GM23338 (cell line): ENCODE data around the gene STARD4. TPM values are rescaled to one million over a fixed set of nuclear protein-coding genes. Genes with fewer than 3 reads are reported as not detected.

Source experiments
- ATAC-seq: fragments of 200-7000 bp; cut with Tn5 transposase; 3 replicates; pipeline ENCODE4 v1.9.1; 2020
- DNase-seq: peaks from one replicate; pipeline ENCODE4 v3.0.0-alpha.2; 2015; ENCODE audit warnings: low spot score
- H2AFZ ChIP-seq: fragments of 200-600 bp; sonication (generic); 2 replicates; pipeline ENCODE4 v1.8.0; 2016; ENCODE audit warnings: antibody characterized with exemption, mild to moderate bottlenecking, moderate library complexity
- H3F3A ChIP-seq: fragments of 200-600 bp; sonication (generic); replicated peaks from 2 replicates; pipeline ENCODE4 v1.8.0; 2017; ENCODE audit warnings: antibody characterized with exemption, mixed run types, low read depth
- H3K27ac ChIP-seq: fragments of 200-600 bp; sonication (generic); 2 replicates; pipeline ENCODE4 v1.6.1; 2016; ENCODE audit warnings: low read depth
- H3K27me3 ChIP-seq: fragments of 200-600 bp; sonication (generic); 2 replicates; pipeline ENCODE4 v1.8.0; 2016; ENCODE audit warnings: mild to moderate bottlenecking, mixed run types, moderate library complexity; ENCODE audit not compliant: insufficient read depth
- H3K36me3 ChIP-seq: fragments of 200-600 bp; sonication (generic); 2 replicates; pipeline ENCODE4 v1.8.0; 2016; ENCODE audit warnings: mild to moderate bottlenecking; ENCODE audit not compliant: insufficient read depth
- H3K4me1 ChIP-seq: fragments of 200-600 bp; sonication (generic); 2 replicates; pipeline ENCODE4 v1.8.0; 2016; ENCODE audit warnings: mild to moderate bottlenecking, moderate library complexity; ENCODE audit not compliant: insufficient read depth
- H3K4me2 ChIP-seq: fragments of 200-600 bp; sonication (generic); 2 replicates; pipeline ENCODE4 v1.7.1; 2017; ENCODE audit warnings: mixed run types
- H3K4me3 ChIP-seq: fragments of 200-600 bp; sonication (generic); 2 replicates; pipeline ENCODE4 v1.6.1; 2016; ENCODE audit warnings: mixed run types
- H3K79me2 ChIP-seq: fragments of 200-600 bp; sonication (generic); replicated peaks from 2 replicates; pipeline ENCODE4 v1.8.0; 2017; ENCODE audit warnings: mild to moderate bottlenecking; ENCODE audit not compliant: insufficient read depth
- H3K9me2 ChIP-seq: fragments of 200-600 bp; sonication (generic); 2 replicates; pipeline ENCODE4 v1.8.0; 2017; ENCODE audit not compliant: insufficient read depth
- H4K20me1 ChIP-seq: fragments of 200-600 bp; sonication (generic); replicated peaks from 2 replicates; pipeline ENCODE4 v1.8.0; 2017; ENCODE audit warnings: mild to moderate bottlenecking; ENCODE audit not compliant: insufficient read depth
- H3K27ac Mint-ChIP-seq: 2 replicates; pipeline ENCODE4 v1.8.0; 2020; ENCODE audit warnings: inconsistent platforms, mild to moderate bottlenecking, moderate library complexity, mixed read lengths
- H3K27me3 Mint-ChIP-seq: 3 replicates; pipeline ENCODE4 v1.8.0; 2022; ENCODE audit warnings: low read depth, mild to moderate bottlenecking, moderate library complexity, mixed read lengths, inconsistent platforms; ENCODE audit not compliant: insufficient read depth, poor library complexity
- H3K36me3 Mint-ChIP-seq: 3 replicates; pipeline ENCODE4 v1.8.0; 2021; ENCODE audit warnings: low read depth, mild to moderate bottlenecking, inconsistent platforms, moderate library complexity, mixed read lengths
- H3K4me1 Mint-ChIP-seq: 3 replicates; pipeline ENCODE4 v1.8.0; 2020; ENCODE audit warnings: mild to moderate bottlenecking, inconsistent platforms, mixed read lengths
- H3K4me3 Mint-ChIP-seq: 3 replicates; pipeline ENCODE4 v1.8.0; 2021; ENCODE audit warnings: moderate library complexity, mild to moderate bottlenecking, inconsistent platforms, mixed read lengths
- H3K9me3 Mint-ChIP-seq: 3 replicates; pipeline ENCODE4 v1.8.0; 2020; ENCODE audit warnings: moderate library complexity, mild to moderate bottlenecking, inconsistent platforms, mixed read lengths
- CREB1 ChIP-seq: fragments of 250-450 bp; sonication (Bioruptor Pico); IDR thresholded peaks from 2 replicates; pipeline ENCODE4 v1.5.0; 2020; ENCODE audit warnings: low read depth, mild to moderate bottlenecking, moderate library complexity
- CTCF ChIP-seq, 2 experiments: fragments of 200-600 bp in 1 of 2; sonication (generic) in 1 of 2; conservative IDR thresholded peaks; 2 replicates each; pipeline versions ENCODE4 v1.5.1 to v1.6.1; 2016 to 2017; ENCODE audit warnings: antibody characterized with exemption in 2 of 2, low read depth in 2 of 2, mild to moderate bottlenecking in 2 of 2, moderate library complexity in 1 of 2
- ETS1 ChIP-seq: IDR thresholded peaks from 2 replicates; pipeline ENCODE4 v1.6.1; 2016; ENCODE audit warnings: antibody characterized with exemption
- EZH2 ChIP-seq: fragments of 200-600 bp; sonication (generic); IDR thresholded peaks from one replicate; pipeline ENCODE4 v1.8.0; 2017; ENCODE audit warnings: antibody characterized with exemption, mild to moderate bottlenecking, low read depth; ENCODE audit not compliant: unreplicated experiment
- EZH2phosphoT487 ChIP-seq: fragments of 200-600 bp; sonication (generic); IDR thresholded peaks from one replicate; pipeline ENCODE4 v1.8.1; 2018; ENCODE audit warnings: antibody characterized with exemption; ENCODE audit not compliant: unreplicated experiment
- JUNB ChIP-seq: IDR thresholded peaks from one replicate; pipeline ENCODE4 v1.6.1; 2016; ENCODE audit warnings: antibody characterized with exemption; ENCODE audit not compliant: unreplicated experiment
- NANOG ChIP-seq: IDR thresholded peaks from 2 replicates; pipeline ENCODE4 v1.6.1; 2016; ENCODE audit warnings: antibody characterized with exemption, borderline replicate concordance
- POLR2AphosphoS5 ChIP-seq: IDR thresholded peaks from 2 replicates; pipeline ENCODE4 v1.6.1; 2016; ENCODE audit warnings: antibody characterized with exemption, low read depth
- REST ChIP-seq: IDR thresholded peaks from one replicate; pipeline ENCODE4 v1.6.1; 2018; ENCODE audit warnings: antibody characterized with exemption; ENCODE audit not compliant: unreplicated experiment
- STAT1 ChIP-seq: IDR thresholded peaks from one replicate; pipeline ENCODE4 v1.6.1; 2016; ENCODE audit warnings: antibody characterized with exemption; ENCODE audit not compliant: unreplicated experiment
- ZNF114 ChIP-seq: fragments of 250-450 bp; sonication (Bioruptor Pico); IDR thresholded peaks from 2 replicates; pipeline ENCODE4 v1.5.0; 2020; ENCODE audit warnings: mild to moderate bottlenecking, moderate library complexity
- ZNF331 ChIP-seq: fragments of 250-450 bp; sonication (Bioruptor Pico); IDR thresholded peaks from 2 replicates; pipeline ENCODE4 v1.5.0; 2020; ENCODE audit warnings: low read depth, mild to moderate bottlenecking, moderate library complexity
- polyA plus RNA-seq: library from polyadenylated mRNA; unstranded; fragments of >200 nt; fragmentation: Nextera tagmentation; extraction: Ambion mirVana; gene quantifications from 2 replicates; pipeline ENCODE4 v1.2.1, GENCODE V29; 2016
- total RNA-seq: library from RNA; depleted of rRNA; stranded (reverse); fragments of >200 nt; shearing (Covaris generic); gene quantifications from 2 replicates; pipeline ENCODE4 v1.2.3, GENCODE V29; 2014
- TF ChIP-seq, protein P1 (sequence below): fragments of 250-450 bp; sonication (Bioruptor Pico); IDR thresholded peaks from 2 replicates; pipeline ENCODE4 v1.5.0; 2020; ENCODE audit warnings: mild to moderate bottlenecking, moderate library complexity

The STARD4 gene
- total and polyA plus RNA-seq, 2 experiments from 2014 or later, result 25.0 to 92.0 TPM

DNA sequence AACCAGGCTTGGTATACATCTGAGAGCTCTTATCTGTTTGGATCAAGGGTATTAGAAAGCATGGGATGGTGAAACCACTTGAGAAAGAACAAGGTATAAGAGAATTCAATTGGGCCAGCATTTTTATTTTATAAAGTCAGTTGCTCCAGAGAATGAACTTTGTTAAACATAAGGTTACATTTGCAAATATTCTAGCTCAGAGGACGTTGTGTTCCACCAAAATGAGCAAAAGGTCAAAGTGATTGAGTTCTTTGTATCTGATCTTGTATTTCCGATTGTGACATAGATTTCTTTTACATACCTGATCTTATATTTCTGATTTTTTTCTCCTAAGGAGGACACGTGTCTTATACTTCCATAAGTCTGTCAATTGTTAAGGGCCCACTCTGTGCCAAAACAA is 8.6 kb upstream of the STARD4 start:
- H3K9me3 Mint-ChIP-seq, result no peaks in the 10 kb centered on the region
- H3K79me2 ChIP-seq, result no peaks in the 10 kb centered on the region
- no peaks in the 10 kb centered on the region for H3K27me3 ChIP-seq
- no peaks in the 10 kb centered on the region for H3K4me1 Mint-ChIP-seq
- ATAC-seq (no peak), DNase-seq (no peak)
- H3K4me3 Mint-ChIP-seq, result no peak overlapping the region
- H3K27me3 Mint-ChIP-seq, result peaks cover 5% of the 10 kb centered on the region
- no peak overlapping the region for H3K27ac ChIP-seq
- no peak overlapping the region for H3K4me3 ChIP-seq
- no peaks in the 10 kb centered on the region for H3F3A ChIP-seq
- H3K4me1 ChIP-seq, result no peaks in the 10 kb centered on the region
- no peak overlapping the region for H2AFZ ChIP-seq
- peaks cover 3% of the 10 kb centered on the region; the same call in 1 of the 2 replicates for H3K9me2 ChIP-seq
- H3K27ac Mint-ChIP-seq, result no peak overlapping the region
- H3K36me3 ChIP-seq, result no peaks in the 10 kb centered on the region
- H3K36me3 Mint-ChIP-seq, result no peaks in the 10 kb centered on the region
- no peak overlapping the region for H3K4me2 ChIP-seq
- TF ChIP-seq STAT1 (no peak), ETS1 (no peak), CTCF (conservative IDR thresholded peaks at IDR 0.05; ENCODE audit: low read depth in 2 of 2) (no peak), EZH2phosphoT487 (no peak), REST (no peak), ZNF331 (CRISPR knock-in tag) (no peak), JUNB (no peak), POLR2AphosphoS5 (no peak), CREB1 (CRISPR knock-in tag) (no peak), EZH2 (no peak), ZNF114 (CRISPR knock-in tag) (no peak), NANOG (no peak)
- TF ChIP-seq, protein P1, sequence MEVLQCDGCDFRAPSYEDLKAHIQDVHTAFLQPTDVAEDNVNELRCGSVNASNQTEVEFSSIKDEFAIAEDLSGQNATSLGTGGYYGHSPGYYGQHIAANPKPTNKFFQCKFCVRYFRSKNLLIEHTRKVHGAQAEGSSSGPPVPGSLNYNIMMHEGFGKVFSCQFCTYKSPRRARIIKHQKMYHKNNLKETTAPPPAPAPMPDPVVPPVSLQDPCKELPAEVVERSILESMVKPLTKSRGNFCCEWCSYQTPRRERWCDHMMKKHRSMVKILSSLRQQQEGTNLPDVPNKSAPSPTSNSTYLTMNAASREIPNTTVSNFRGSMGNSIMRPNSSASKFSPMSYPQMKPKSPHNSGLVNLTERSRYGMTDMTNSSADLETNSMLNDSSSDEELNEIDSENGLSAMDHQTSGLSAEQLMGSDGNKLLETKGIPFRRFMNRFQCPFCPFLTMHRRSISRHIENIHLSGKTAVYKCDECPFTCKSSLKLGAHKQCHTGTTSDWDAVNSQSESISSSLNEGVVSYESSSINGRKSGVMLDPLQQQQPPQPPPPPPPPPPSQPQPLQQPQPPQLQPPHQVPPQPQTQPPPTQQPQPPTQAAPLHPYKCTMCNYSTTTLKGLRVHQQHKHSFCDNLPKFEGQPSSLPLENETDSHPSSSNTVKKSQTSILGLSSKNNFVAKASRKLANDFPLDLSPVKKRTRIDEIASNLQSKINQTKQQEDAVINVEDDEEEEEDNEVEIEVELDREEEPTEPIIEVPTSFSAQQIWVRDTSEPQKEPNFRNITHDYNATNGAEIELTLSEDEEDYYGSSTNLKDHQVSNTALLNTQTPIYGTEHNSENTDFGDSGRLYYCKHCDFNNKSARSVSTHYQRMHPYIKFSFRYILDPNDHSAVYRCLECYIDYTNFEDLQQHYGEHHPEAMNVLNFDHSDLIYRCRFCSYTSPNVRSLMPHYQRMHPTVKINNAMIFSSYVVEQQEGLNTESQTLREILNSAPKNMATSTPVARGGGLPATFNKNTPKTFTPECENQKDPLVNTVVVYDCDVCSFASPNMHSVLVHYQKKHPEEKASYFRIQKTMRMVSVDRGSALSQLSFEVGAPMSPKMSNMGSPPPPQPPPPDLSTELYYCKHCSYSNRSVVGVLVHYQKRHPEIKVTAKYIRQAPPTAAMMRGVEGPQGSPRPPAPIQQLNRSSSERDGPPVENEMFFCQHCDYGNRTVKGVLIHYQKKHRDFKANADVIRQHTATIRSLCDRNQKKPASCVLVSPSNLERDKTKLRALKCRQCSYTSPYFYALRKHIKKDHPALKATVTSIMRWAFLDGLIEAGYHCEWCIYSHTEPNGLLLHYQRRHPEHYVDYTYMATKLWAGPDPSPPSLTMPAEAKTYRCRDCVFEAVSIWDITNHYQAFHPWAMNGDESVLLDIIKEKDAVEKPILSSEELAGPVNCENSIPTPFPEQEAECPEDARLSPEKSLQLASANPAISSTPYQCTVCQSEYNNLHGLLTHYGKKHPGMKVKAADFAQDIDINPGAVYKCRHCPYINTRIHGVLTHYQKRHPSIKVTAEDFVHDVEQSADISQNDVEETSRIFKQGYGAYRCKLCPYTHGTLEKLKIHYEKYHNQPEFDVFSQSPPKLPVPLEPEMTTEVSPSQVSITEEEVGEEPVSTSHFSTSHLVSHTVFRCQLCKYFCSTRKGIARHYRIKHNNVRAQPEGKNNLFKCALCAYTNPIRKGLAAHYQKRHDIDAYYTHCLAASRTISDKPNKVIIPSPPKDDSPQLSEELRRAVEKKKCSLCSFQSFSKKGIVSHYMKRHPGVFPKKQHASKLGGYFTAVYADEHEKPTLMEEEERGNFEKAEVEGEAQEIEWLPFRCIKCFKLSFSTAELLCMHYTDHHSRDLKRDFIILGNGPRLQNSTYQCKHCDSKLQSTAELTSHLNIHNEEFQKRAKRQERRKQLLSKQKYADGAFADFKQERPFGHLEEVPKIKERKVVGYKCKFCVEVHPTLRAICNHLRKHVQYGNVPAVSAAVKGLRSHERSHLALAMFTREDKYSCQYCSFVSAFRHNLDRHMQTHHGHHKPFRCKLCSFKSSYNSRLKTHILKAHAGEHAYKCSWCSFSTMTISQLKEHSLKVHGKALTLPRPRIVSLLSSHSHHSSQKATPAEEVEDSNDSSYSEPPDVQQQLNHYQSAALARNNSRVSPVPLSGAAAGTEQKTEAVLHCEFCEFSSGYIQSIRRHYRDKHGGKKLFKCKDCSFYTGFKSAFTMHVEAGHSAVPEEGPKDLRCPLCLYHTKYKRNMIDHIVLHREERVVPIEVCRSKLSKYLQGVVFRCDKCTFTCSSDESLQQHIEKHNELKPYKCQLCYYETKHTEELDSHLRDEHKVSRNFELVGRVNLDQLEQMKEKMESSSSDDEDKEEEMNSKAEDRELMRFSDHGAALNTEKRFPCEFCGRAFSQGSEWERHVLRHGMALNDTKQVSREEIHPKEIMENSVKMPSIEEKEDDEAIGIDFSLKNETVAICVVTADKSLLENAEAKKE (CRISPR knock-in tag), result no peak
- H4K20me1 ChIP-seq, result no peaks in the 10 kb centered on the region
